ENCODE measurements around the gene SIGLEC11.
"Not testable (repeated sequence)": the region's sequence is repeated elsewhere in the genome, so short reads cannot be mapped to it uniquely, and the experiment has no call there.

- TF ChIP-seq, protein P1, sequence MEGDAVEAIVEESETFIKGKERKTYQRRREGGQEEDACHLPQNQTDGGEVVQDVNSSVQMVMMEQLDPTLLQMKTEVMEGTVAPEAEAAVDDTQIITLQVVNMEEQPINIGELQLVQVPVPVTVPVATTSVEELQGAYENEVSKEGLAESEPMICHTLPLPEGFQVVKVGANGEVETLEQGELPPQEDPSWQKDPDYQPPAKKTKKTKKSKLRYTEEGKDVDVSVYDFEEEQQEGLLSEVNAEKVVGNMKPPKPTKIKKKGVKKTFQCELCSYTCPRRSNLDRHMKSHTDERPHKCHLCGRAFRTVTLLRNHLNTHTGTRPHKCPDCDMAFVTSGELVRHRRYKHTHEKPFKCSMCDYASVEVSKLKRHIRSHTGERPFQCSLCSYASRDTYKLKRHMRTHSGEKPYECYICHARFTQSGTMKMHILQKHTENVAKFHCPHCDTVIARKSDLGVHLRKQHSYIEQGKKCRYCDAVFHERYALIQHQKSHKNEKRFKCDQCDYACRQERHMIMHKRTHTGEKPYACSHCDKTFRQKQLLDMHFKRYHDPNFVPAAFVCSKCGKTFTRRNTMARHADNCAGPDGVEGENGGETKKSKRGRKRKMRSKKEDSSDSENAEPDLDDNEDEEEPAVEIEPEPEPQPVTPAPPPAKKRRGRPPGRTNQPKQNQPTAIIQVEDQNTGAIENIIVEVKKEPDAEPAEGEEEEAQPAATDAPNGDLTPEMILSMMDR (conservative IDR thresholded peaks at IDR 0.05 in 1 of 2, IDR thresholded peaks at IDR 0.05 in 1 of 2; ENCODE audit: extremely low read depth in 1 of 2, insufficient read depth in 1 of 2, low read depth in 1 of 2, low read length in 2 of 2): not testable (repeated sequence)
- not testable (repeated sequence) for TF ChIP-seq EZH2 (IDR thresholded peaks at IDR 0.05; ENCODE audit: borderline replicate concordance, low read length)
Measured at GRCh38 chr19:49958596-49958995, 2.4 kb downstream of the SIGLEC11 start.
